ENCODE results near the gene CHN2. TPM values are rescaled to one million over a fixed set of nuclear protein-coding genes. Genes with fewer than 3 reads are reported as not detected.
"Not testable (repeated sequence)": the region's sequence is repeated elsewhere in the genome, so short reads cannot be mapped to it uniquely, and the experiment has no call there.

CHN2 gene
- polyA plus RNA-seq, 2 of the 4 experiments (the other 2 are of a cell fraction): 0.06 TPM; not detected in 1

DNA sequence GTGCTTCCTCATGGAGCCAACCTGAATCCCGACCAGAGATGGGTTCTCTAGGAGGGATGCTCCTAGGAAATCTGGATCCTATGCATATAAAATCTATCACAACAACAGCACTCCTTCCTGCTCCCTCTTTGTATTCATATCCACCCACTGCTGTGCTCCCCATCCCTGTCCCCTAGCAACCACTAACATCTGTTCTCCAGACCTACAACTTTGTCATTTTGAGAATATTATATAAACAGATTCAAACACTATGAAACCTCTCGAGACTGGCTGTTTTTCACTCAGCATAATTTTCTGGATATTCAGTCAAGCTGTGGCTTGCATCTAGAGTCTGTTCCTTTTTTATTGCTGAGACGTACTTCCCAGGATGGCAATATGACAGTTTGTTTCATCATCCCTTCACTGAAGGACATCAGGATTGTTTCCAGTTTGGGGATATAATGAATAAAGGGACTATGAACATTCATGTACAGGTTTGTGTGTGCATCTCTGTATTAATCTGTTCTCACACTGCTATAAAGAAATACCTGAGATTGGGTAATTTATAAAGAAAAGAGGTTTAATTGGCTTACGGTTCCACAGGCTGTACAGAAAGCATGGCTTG lies 333.0 kb downstream of the CHN2 start:
- Histone ChIP-seq H3K4me2 (no peak overlapping the region), H3K4me3 (no peak overlapping the region), H3K4me1 (no peaks in the 10 kb centered on the region), H3K27ac (no peak overlapping the region), H3K9me3 (no peaks in the 10 kb centered on the region)
- DNase-seq (ENCODE audit: low read depth in 1 of 2, low spot score in 1 of 2) (no peak), ATAC-seq (no peak), FAIRE-seq (no peak)
- POLR2A ChIA-PET: no interaction called here
- CTCF ChIA-PET: interaction anchor here (1.1 kb wide), 1 partner anchor 25 kb away, joined by 3 read pairs; no protein-coding TSS in a partner anchor
- WGBS (ENCODE audit: missing lambda C conversion rate): 50% methylated on average over 4 of the region's 4 CpGs
- TF ChIP-seq, protein P1, sequence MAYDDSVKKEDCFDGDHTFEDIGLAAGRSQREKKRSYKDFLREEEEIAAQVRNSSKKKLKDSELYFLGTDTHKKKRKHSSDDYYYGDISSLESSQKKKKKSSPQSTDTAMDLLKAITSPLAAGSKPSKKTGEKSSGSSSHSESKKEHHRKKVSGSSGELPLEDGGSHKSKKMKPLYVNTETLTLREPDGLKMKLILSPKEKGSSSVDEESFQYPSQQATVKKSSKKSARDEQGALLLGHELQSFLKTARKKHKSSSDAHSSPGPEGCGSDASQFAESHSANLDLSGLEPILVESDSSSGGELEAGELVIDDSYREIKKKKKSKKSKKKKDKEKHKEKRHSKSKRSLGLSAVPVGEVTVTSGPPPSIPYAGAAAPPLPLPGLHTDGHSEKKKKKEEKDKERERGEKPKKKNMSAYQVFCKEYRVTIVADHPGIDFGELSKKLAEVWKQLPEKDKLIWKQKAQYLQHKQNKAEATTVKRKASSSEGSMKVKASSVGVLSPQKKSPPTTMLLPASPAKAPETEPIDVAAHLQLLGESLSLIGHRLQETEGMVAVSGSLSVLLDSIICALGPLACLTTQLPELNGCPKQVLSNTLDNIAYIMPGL (CRISPR knock-in tag; IDR thresholded peaks at IDR 0.05; ENCODE audit: borderline replicate concordance): no peak
- TF ChIP-seq, protein P2, sequence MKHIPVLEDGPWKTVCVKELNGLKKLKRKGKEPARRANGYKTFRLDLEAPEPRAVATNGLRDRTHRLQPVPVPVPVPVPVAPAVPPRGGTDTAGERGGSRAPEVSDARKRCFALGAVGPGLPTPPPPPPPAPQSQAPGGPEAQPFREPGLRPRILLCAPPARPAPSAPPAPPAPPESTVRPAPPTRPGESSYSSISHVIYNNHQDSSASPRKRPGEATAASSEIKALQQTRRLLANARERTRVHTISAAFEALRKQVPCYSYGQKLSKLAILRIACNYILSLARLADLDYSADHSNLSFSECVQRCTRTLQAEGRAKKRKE (CRISPR knock-in tag; IDR thresholded peaks at IDR 0.05; ENCODE audit: low read depth): no peak
- TF ChIP-seq RAD21 (conservative IDR thresholded peaks at IDR 0.05 in 1 of 2, IDR thresholded peaks at IDR 0.05 in 1 of 2) (no peak), RCOR1 (IDR thresholded peaks at IDR 0.05; ENCODE audit: low read depth, low read length) (no peak), NFE2L2 (conservative IDR thresholded peaks at IDR 0.05; ENCODE audit: low read length) (no peak), ZFP36 (IDR thresholded peaks at IDR 0.05; ENCODE audit: borderline replicate concordance, partially characterized antibody) (no peak), HDAC2 (IDR thresholded peaks at IDR 0.05) (no peak), EP300 (IDR thresholded peaks at IDR 0.05) (no peak), ZNF302 (CRISPR knock-in tag; IDR thresholded peaks at IDR 0.05) (no peak)
- TF ChIP-seq, protein P3, sequence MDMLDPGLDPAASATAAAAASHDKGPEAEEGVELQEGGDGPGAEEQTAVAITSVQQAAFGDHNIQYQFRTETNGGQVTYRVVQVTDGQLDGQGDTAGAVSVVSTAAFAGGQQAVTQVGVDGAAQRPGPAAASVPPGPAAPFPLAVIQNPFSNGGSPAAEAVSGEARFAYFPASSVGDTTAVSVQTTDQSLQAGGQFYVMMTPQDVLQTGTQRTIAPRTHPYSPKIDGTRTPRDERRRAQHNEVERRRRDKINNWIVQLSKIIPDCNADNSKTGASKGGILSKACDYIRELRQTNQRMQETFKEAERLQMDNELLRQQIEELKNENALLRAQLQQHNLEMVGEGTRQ (IDR thresholded peaks at IDR 0.05): no peak
- TF ChIP-seq, protein P4, sequence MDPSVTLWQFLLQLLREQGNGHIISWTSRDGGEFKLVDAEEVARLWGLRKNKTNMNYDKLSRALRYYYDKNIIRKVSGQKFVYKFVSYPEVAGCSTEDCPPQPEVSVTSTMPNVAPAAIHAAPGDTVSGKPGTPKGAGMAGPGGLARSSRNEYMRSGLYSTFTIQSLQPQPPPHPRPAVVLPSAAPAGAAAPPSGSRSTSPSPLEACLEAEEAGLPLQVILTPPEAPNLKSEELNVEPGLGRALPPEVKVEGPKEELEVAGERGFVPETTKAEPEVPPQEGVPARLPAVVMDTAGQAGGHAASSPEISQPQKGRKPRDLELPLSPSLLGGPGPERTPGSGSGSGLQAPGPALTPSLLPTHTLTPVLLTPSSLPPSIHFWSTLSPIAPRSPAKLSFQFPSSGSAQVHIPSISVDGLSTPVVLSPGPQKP (IDR thresholded peaks at IDR 0.05; ENCODE audit: low read depth, low read length): no peak
- TF ChIP-seq, protein P5, sequence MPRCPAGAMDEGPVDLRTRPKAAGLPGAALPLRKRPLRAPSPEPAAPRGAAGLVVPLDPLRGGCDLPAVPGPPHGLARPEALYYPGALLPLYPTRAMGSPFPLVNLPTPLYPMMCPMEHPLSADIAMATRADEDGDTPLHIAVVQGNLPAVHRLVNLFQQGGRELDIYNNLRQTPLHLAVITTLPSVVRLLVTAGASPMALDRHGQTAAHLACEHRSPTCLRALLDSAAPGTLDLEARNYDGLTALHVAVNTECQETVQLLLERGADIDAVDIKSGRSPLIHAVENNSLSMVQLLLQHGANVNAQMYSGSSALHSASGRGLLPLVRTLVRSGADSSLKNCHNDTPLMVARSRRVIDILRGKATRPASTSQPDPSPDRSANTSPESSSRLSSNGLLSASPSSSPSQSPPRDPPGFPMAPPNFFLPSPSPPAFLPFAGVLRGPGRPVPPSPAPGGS (IDR thresholded peaks at IDR 0.05): no peak
- TF ChIP-seq, protein P6, sequence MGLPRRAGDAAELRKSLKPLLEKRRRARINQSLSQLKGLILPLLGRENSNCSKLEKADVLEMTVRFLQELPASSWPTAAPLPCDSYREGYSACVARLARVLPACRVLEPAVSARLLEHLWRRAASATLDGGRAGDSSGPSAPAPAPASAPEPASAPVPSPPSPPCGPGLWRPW (IDR thresholded peaks at IDR 0.05): no peak
- TF ChIP-seq, protein P7, sequence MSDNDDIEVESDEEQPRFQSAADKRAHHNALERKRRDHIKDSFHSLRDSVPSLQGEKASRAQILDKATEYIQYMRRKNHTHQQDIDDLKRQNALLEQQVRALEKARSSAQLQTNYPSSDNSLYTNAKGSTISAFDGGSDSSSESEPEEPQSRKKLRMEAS (IDR thresholded peaks at IDR 0.05): no peak
- TF ChIP-seq, protein P8, sequence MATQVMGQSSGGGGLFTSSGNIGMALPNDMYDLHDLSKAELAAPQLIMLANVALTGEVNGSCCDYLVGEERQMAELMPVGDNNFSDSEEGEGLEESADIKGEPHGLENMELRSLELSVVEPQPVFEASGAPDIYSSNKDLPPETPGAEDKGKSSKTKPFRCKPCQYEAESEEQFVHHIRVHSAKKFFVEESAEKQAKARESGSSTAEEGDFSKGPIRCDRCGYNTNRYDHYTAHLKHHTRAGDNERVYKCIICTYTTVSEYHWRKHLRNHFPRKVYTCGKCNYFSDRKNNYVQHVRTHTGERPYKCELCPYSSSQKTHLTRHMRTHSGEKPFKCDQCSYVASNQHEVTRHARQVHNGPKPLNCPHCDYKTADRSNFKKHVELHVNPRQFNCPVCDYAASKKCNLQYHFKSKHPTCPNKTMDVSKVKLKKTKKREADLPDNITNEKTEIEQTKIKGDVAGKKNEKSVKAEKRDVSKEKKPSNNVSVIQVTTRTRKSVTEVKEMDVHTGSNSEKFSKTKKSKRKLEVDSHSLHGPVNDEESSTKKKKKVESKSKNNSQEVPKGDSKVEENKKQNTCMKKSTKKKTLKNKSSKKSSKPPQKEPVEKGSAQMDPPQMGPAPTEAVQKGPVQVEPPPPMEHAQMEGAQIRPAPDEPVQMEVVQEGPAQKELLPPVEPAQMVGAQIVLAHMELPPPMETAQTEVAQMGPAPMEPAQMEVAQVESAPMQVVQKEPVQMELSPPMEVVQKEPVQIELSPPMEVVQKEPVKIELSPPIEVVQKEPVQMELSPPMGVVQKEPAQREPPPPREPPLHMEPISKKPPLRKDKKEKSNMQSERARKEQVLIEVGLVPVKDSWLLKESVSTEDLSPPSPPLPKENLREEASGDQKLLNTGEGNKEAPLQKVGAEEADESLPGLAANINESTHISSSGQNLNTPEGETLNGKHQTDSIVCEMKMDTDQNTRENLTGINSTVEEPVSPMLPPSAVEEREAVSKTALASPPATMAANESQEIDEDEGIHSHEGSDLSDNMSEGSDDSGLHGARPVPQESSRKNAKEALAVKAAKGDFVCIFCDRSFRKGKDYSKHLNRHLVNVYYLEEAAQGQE (IDR thresholded peaks at IDR 0.05): no peak

DNA sequence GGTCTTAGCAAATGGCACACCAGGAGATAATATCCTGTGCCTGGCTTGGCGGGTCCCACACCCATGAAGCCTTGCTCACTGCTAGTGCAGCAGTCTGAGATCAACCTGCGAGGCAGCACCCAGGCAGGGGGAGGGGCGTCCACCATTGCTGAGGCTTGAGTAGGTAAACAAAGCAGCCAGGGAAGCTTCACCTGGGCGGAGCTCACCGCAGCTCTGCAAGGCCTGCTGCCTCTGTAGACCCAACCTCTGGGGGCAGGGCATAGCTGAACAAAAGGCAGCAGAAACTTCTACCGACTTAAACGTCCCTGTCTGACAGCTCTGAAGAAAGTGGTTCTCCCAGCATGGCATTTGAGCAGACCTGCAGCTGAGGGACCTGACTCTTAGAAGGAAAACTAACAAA lies 334.0 kb downstream of the CHN2 start:
- H3K4me1 ChIP-seq; H3K9me3 ChIP-seq; H3K27ac ChIP-seq; H3K4me3 ChIP-seq; POLR2A ChIA-PET; FAIRE-seq; DNase-seq (ENCODE audit: low read depth in 1 of 2, low spot score in 1 of 2); ATAC-seq; H3K4me2 ChIP-seq: not testable (repeated sequence)
- 61% methylated on average over 7 of the region's 7 CpGs for WGBS (ENCODE audit: missing lambda C conversion rate)
- CTCF ChIA-PET: interaction anchor here (1.1 kb wide), 2 partner anchors 10 to 26 kb away, joined by 3 read pairs; no protein-coding TSS in a partner anchor

All from A549 (cell line).